ENCODE data around the gene PMAIP1.
"Not testable (repeated sequence)": the region's sequence is repeated elsewhere in the genome, so short reads cannot be mapped to it uniquely, and the experiment has no call there.

The PMAIP1 gene

GRCh38 chr18:59885579-59886163 lies 14.1 kb upstream of the PMAIP1 start:
- no peak for DNase-seq

DNA sequence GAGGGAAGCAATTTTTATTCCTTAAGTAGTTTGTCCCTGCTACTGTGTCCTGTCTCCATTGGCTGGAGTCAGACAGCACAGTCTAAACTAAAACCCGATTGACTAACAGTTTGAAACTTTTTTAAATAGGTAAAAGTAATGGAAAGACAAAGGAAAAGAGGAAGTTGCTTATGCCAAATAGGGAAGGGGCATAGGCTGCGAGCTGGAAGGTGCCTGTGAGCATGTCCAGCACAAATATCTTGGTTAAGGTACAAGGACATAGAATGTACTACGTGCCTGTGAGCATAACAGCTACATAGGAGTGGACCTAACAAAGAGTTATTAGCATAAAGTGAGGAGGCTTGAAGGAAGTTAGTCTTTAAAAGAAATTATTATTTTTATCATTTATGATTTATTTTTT lies 13.4 kb upstream of the PMAIP1 start:
- not testable (repeated sequence) for DNase-seq

DNA sequence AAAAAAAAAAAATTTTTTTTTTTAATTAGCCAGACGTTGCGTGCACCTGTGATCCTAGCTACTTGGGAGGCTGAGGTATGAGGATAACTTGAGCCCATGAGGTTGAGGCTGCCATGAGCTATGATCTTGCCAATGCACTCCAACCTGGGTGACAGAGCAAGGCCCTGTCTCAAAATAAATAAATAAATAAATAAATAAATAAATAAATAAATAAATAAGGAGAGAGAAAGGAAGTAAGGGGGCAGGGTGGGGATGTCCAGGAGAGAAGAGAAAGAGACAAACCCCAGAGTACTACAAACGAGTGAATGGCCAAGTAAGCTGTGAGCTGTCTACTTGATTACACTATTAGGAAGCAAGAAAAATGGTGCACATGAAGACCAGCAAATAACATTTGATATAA lies 7.7 kb upstream of the PMAIP1 start:
- DNase-seq: no peak

DNA sequence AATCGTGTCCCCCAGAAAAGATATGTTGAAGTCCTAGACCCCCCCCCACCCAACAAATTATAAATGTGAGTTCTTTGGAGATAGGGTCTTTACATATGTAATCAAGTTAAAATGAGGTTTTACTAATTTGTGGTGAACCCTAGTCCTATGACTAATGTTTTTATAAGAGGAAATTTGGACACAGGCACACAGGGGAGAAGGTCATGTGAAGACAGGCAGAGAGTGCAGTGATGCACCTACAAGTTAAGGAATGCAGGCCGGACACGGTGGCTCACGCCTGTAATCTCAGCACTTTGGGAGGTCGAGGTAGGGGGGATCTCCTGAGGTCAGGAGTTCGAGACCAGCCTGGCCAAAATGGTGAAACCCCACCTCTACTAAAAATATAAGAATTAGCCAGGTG lies 5.8 kb upstream of the PMAIP1 start:
- DNase-seq: no peak

DNA sequence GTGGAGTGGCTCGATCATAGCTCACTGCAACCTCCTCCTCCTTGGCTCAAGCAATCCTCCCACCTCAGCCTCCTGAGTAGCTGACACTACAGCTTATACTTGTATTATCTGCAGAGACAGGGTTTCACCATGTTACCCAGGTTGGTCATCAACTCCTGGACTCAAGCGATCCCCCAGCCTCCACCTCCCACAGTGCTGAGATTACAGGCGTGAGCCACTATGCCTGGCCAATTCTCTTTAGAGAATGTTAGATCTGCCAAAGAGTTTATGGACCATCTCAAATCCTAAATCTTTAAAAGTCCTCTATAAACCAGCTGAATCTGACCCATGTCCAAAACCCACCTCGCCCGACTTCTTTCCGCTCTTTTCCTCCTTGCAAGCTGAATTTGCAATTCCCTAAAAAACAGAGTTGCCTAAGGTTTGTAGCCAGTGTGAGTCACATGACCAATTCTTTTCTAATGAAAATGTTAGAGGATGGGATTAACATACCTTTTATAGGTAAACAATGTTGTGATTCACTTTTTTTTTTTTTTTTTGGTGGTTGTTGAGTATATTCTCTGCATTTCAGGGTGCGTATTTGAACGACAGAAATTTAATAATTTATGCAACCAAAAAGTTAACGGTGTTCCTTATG lies 2.4 kb upstream of the PMAIP1 start:
- DNase-seq: no peak

- DNase-seq: no peak
Measured at GRCh38 chr18:59898093-59898492, 1.7 kb upstream of the PMAIP1 start.

GRCh38 chr18:59898609-59899297 lies 1.0 kb upstream of the PMAIP1 start:
- no peak for DNase-seq

- DNase-seq: no peak
Measured at GRCh38 chr18:59900222-59901128, 679 bp downstream of the PMAIP1 start.

- no peak for DNase-seq
Measured at GRCh38 chr18:59902131-59902992, 2.6 kb downstream of the PMAIP1 start.

DNA sequence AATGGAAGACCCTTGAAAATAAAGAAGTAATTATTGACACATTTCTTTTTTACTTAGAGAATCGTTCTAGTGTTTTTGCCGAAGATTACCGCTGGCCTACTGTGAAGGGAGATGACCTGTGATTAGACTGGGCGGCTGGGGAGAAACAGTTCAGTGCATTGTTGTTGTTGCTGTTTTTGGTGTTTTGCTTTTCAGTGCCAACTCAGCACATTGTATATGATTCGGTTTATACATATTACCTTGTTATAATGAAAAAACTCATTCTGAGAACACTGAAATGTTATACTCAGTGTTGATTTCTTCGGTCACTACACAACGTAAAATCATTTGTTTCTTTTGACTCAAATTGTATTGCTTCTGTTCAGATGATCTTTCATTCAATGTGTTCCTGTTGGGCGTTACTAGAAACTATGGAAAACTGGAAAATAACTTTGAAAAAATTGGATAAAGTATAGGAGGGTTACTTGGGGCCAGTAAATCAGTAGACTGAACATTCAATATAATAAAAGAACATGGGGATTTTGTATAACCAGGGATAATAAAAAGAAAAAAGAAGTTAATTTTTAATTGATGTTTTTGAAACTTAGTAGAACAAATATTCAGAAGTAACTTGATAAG lies 3.3 kb downstream of the PMAIP1 start:
- no peak for DNase-seq

- no peak for DNase-seq
Measured at GRCh38 chr18:59904011-59904601, 4.3 kb downstream of the PMAIP1 start.

DNA sequence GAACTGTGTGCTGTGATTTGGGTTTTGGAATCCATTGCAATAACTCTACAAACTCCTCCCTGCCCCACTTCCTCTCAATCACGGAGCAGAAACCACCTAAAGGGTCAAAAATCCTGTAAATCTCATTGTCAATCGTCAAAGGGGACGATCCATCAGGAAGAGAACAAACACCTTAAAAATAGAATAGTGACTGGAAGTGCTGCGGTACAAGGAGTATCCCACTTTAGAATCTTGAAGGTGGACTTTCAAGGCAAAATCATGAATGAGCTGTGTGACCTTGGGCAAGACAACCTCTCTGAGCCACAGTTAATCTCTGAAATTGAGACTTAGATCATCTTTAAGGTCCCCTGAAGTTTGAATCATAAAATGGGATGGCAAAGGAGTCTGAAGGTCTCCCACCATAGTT lies 5.9 kb downstream of the PMAIP1 start:
- no peak for DNase-seq

DNA sequence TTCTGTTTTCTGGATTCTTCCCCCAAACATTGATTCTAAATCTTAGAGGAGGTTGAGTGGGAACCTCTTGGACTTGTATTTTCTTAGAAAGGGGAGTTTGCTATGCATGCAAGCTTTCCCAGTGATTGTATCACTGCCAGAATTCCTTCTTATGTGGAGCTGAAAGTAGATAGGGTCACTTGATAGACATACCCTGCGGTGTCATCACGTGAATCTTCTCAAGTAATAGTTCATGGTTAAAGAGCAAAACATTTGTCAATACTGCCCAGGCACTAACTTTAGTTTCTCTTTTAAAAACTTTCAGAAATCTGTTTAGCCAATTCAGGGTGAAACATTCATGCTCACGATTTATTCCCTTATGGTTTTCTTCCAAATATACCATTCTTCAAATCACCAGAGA lies 6.4 kb downstream of the PMAIP1 start:
- DNase-seq: no peak

DNA sequence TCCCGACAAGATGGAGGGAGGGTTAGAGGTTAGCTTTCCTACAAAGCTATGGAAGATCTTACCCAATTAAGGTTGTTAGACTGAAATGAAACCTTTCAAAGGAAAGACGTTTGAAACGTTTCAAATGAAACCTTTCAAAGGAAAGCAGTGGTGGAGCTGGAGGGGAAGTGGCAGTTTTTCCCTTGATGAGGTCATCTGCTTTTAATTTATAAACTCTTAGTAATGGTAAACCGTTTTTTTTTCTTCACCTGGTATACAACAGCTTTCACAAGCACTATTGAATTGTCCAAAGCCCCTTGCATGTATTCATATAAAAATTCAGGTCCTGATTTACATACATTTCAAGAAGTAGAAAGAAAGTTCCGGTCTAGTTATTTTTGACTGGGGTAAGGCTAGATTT lies 7.4 kb downstream of the PMAIP1 start:
- DNase-seq: no peak

- no peak for DNase-seq
Measured at GRCh38 chr18:59907660-59908059, 7.9 kb downstream of the PMAIP1 start.

- DNase-seq: no peak
Measured at GRCh38 chr18:59908799-59909198, 9.0 kb downstream of the PMAIP1 start.

- DNase-seq: no peak
Measured at GRCh38 chr18:59909289-59910036, 9.7 kb downstream of the PMAIP1 start.

GRCh38 chr18:59910967-59911366 lies 11.2 kb downstream of the PMAIP1 start:
- DNase-seq: no peak

DNA sequence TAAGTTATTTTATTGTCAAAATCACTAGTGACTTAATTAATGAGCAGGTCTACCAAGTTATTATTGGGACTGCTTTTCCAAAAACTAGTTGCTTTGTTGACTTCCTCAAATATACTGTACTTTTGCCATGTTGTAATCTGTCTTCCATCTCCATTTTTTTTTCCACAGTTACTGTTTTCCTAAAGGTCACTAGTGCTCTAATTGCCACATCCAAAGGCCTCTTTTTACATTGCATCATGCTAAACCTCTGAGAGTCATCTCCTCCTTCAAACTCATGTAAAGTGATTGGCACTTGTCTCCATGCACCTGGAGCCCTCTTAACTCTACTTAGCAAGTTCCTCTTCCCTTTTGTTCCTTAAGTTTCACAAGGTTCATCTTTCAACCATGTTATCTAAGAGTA lies 11.8 kb downstream of the PMAIP1 start:
- DNase-seq: no peak

GRCh38 chr18:59912007-59912550 lies 12.3 kb downstream of the PMAIP1 start:
- DNase-seq: no peak

Measured in cerebellar nuclear complex (tissue), 1 donor.